Tibial artery (tissue), 4 donors: ENCODE results near the gene CNIH4.
"Not testable (repeated sequence)": the region's sequence is repeated elsewhere in the genome, so short reads cannot be mapped to it uniquely, and the experiment has no call there.

Experiments used
- DNase-seq, 2 donors: peaks; one replicate each; pipeline ENCODE4 v3.0.0-alpha.2; 2019
- H3K27ac ChIP-seq, 2 donors: fragments of 200-600 bp; sonication (generic) in 1 of 2; 1 replicate in 1 of 2; 2 replicates in 1 of 2; pipeline ENCODE4 v1.5.1; 2018 to 2019; ENCODE audit warnings: mild to moderate bottlenecking in 1 of 2
- H3K27me3 ChIP-seq, 2 donors: fragments of 200-600 bp; sonication (generic) in 1 of 2; one replicate each; pipeline versions ENCODE4 v1.5.1 to v1.6.0; 2016 to 2019
- H3K36me3 ChIP-seq, 3 donors: fragments of 200-600 bp; sonication (generic) in 2 of 3; one replicate each; pipeline ENCODE4 v1.5.1; 2016 to 2019; ENCODE audit warnings: mild to moderate bottlenecking in 2 of 3
- H3K4me1 ChIP-seq, 4 donors: fragments of 200-600 bp; sonication (generic) in 2 of 4; 1 replicate in 3 of 4; 2 replicates in 1 of 4; pipeline ENCODE4 v1.5.1; 2016 to 2019
- H3K4me3 ChIP-seq, 2 donors: fragments of 200-600 bp; sonication (generic) in 1 of 2; 1 replicate in 1 of 2; 2 replicates in 1 of 2; pipeline ENCODE4 v1.5.1; 2018 to 2019; ENCODE audit warnings: mild to moderate bottlenecking in 2 of 2
- H3K9me3 ChIP-seq, 3 donors: fragments of 200-600 bp; sonication (generic) in 1 of 3; one replicate each; pipeline ENCODE4 v1.5.1; 2016 to 2019
- CTCF ChIP-seq, 2 experiments: fragments of 200-600 bp in 1 of 2; fragments of 450-650 bp in 1 of 2; IDR thresholded peaks; one replicate each; pipeline ENCODE4 v1.5.1; 2017 to 2019; ENCODE audit warnings: antibody characterized with exemption in 2 of 2, mild to moderate bottlenecking in 1 of 2, moderate library complexity in 1 of 2
- intact Hi-C: fragments of 100-400 bp; cut with DNase I; formaldehyde crosslinking; loops from one replicate; pipeline ENCODE4 v1.15.0; 2023; ENCODE audit warnings: low total_unique reads

The CNIH4 gene

GRCh38 chr1:224427346-224427745, 70.7 kb downstream of the CNIH4 start:
- peak overlapping the region; percentile 7 to 100 for H3K27ac ChIP-seq
- H3K4me1 ChIP-seq = peaks cover 0 to 80% (median 31%) of the 10 kb centered on the region in 4 donors
- no peak for TF ChIP-seq CTCF (IDR thresholded peaks at IDR 0.05)
- intact Hi-C loops = no loop called here
- no peaks in the 10 kb centered on the region for H3K9me3 ChIP-seq
- H3K36me3 ChIP-seq = peaks cover 22 to 39% (median 26%) of the 10 kb centered on the region in 3 donors
- no peak for DNase-seq
- no peaks in the 10 kb centered on the region for H3K27me3 ChIP-seq
- no peak overlapping the region for H3K4me3 ChIP-seq

- H3K9me3 ChIP-seq, H3K4me3 ChIP-seq, H3K27me3 ChIP-seq, intact Hi-C loops, DNase-seq: not testable (repeated sequence)
- peaks cover 0 to 81% (median 33%) of the 10 kb centered on the region in 4 donors for H3K4me1 ChIP-seq
- H3K27ac ChIP-seq = peak overlapping the region in 1 of 2 donors; percentile 100
- peaks cover 8 to 25% (median 12%) of the 10 kb centered on the region in 3 donors for H3K36me3 ChIP-seq
These were observed 72.0 kb downstream of the CNIH4 start for GRCh38 chr1:224428713-224429112.
